Tibial nerve (tissue), 3 donors: ENCODE measurements around the gene GPC6.

Experiments used
- POLR2A ChIP-seq, 2 donors: fragments of 450-650 bp; IDR thresholded peaks; one replicate each; pipeline ENCODE4 v1.6.1; 2017; ENCODE audit warnings: antibody characterized with exemption in 2 of 2, mild to moderate bottlenecking in 2 of 2, moderate library complexity in 2 of 2
- TF ChIP-seq, protein P1 (sequence below), 5 experiments: fragments of 200-600 bp in 3 of 5; fragments of 450-650 bp in 2 of 5; sonication (generic) in 3 of 5; IDR thresholded peaks; one replicate each; pipeline ENCODE4 v1.5.1; 2016 to 2019; ENCODE audit warnings: antibody characterized with exemption in 5 of 5, mild to moderate bottlenecking in 3 of 5, moderate library complexity in 2 of 5

DNA sequence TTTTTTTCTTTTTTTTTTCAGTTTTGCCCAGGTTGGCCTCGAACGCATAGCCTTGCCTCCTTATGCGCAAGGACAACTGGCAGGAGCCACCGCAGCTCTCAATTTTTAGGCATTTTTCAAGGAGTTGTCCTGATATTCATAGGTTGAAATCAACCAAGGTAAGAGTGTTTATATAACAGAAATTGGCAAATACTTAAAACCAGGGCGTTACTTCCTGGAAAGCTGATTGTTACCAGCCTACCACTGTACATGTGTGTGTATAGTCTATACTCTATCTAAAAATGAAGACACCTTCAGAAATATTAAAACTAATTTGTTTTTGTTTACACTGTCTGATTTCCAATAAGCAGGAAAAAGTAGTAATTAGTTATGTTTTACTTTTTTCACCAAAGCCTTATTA is 39.2 kb downstream of the GPC6 start:
- TF ChIP-seq, protein P1, sequence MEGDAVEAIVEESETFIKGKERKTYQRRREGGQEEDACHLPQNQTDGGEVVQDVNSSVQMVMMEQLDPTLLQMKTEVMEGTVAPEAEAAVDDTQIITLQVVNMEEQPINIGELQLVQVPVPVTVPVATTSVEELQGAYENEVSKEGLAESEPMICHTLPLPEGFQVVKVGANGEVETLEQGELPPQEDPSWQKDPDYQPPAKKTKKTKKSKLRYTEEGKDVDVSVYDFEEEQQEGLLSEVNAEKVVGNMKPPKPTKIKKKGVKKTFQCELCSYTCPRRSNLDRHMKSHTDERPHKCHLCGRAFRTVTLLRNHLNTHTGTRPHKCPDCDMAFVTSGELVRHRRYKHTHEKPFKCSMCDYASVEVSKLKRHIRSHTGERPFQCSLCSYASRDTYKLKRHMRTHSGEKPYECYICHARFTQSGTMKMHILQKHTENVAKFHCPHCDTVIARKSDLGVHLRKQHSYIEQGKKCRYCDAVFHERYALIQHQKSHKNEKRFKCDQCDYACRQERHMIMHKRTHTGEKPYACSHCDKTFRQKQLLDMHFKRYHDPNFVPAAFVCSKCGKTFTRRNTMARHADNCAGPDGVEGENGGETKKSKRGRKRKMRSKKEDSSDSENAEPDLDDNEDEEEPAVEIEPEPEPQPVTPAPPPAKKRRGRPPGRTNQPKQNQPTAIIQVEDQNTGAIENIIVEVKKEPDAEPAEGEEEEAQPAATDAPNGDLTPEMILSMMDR (IDR thresholded peaks at IDR 0.05): no peak
- TF ChIP-seq POLR2A (IDR thresholded peaks at IDR 0.05): no peak
